H9 (cell line): Measurements from ENCODE around the gene KCNJ12. TPM values are rescaled to one million over a fixed set of nuclear protein-coding genes. Genes with fewer than 3 reads are reported as not detected.
"Not testable (repeated sequence)": the region's sequence is repeated elsewhere in the genome, so short reads cannot be mapped to it uniquely, and the experiment has no call there.

Experiments used
- DNase-seq: peaks from one replicate; pipeline ENCODE4 v3.0.0-alpha.2; 2017
- H2AFZ ChIP-seq: one replicate; pipeline ENCODE4 v1.6.1; 2013; ENCODE audit warnings: mild to moderate bottlenecking, low read length, control low read depth, moderate library complexity
- H2AK5ac ChIP-seq: 2 replicates; pipeline ENCODE4 v1.6.1; 2013; ENCODE audit warnings: low read length, control low read depth, mixed read lengths; ENCODE audit not compliant: insufficient read length
- H2BK120ac ChIP-seq: one replicate; pipeline ENCODE4 v1.6.1; 2013; ENCODE audit warnings: low read depth, mild to moderate bottlenecking, low read length, control low read depth, inconsistent platforms; ENCODE audit not compliant: poor library complexity, severe bottlenecking
- H2BK12ac ChIP-seq: 2 replicates; pipeline ENCODE4 v1.6.1; 2013; ENCODE audit warnings: low read length, control low read depth, mixed read lengths, low read depth; ENCODE audit not compliant: insufficient read length
- H2BK15ac ChIP-seq: 2 replicates; pipeline ENCODE4 v1.6.1; 2013; ENCODE audit warnings: low read depth, low read length, control low read depth
- H2BK20ac ChIP-seq: one replicate; pipeline ENCODE4 v1.6.1; 2013; ENCODE audit warnings: low read depth, mild to moderate bottlenecking, low read length, control low read depth, inconsistent platforms; ENCODE audit not compliant: poor library complexity, severe bottlenecking
- H2BK5ac ChIP-seq: 2 replicates; pipeline ENCODE4 v1.6.1; 2013; ENCODE audit warnings: low read length, control low read depth, mixed read lengths; ENCODE audit not compliant: insufficient read length
- H3K14ac ChIP-seq: 2 replicates; pipeline ENCODE4 v1.6.1; 2013; ENCODE audit warnings: low read length, control low read depth; ENCODE audit not compliant: insufficient read depth
- H3K18ac ChIP-seq: 2 replicates; pipeline ENCODE4 v1.6.1; 2013; ENCODE audit warnings: low read depth, mild to moderate bottlenecking, mixed read lengths, low read length, control low read depth; ENCODE audit not compliant: insufficient read length
- H3K23ac ChIP-seq: 2 replicates; pipeline ENCODE4 v1.6.1; 2013; ENCODE audit warnings: low read length, control low read depth, mixed read lengths, low read depth; ENCODE audit not compliant: insufficient read length
- H3K23me2 ChIP-seq: 2 replicates; pipeline ENCODE4 v1.6.1; 2013; ENCODE audit warnings: low read depth, mild to moderate bottlenecking, mixed read lengths, low read length, control low read depth; ENCODE audit not compliant: insufficient read length, poor library complexity, severe bottlenecking
- H3K27ac ChIP-seq: 2 replicates; pipeline ENCODE4 v1.5.1; 2013; ENCODE audit warnings: low read length, control low read depth, mixed read lengths, low read depth; ENCODE audit not compliant: insufficient read length
- H3K27me3 ChIP-seq: 2 replicates; pipeline ENCODE4 v1.6.1; 2013; ENCODE audit warnings: low read length, control low read depth, inconsistent platforms; ENCODE audit not compliant: insufficient read depth
- H3K4ac ChIP-seq: 2 replicates; pipeline ENCODE4 v1.6.1; 2013; ENCODE audit warnings: low read depth, mild to moderate bottlenecking, control low read depth, inconsistent platforms, low read length, moderate library complexity
- H3K4me1 ChIP-seq: 2 replicates; pipeline ENCODE4 v1.6.1; 2013; ENCODE audit warnings: low read length, control low read depth, inconsistent platforms; ENCODE audit not compliant: insufficient read depth
- H3K4me2 ChIP-seq: 2 replicates; pipeline ENCODE4 v1.6.1; 2013; ENCODE audit warnings: low read length, control low read depth, mixed read lengths; ENCODE audit not compliant: insufficient read length, insufficient read depth
- H3K56ac ChIP-seq: 2 replicates; pipeline ENCODE4 v1.6.1; 2013; ENCODE audit warnings: low read depth, mild to moderate bottlenecking, mixed read lengths, low read length, control low read depth; ENCODE audit not compliant: insufficient read length
- H3K79me1 ChIP-seq: 2 replicates; pipeline ENCODE4 v1.6.1; 2013; ENCODE audit warnings: low read depth, mild to moderate bottlenecking, moderate library complexity, low read length, control low read depth, inconsistent platforms; ENCODE audit not compliant: insufficient read depth, poor library complexity, severe bottlenecking
- H3K79me2 ChIP-seq: 2 replicates; pipeline ENCODE4 v1.6.1; 2013; ENCODE audit warnings: low read length, control low read depth, inconsistent platforms; ENCODE audit not compliant: insufficient read depth
- H3K9ac ChIP-seq: 2 replicates; pipeline ENCODE4 v1.6.1; 2013; ENCODE audit warnings: low read length, control low read depth, mixed read lengths; ENCODE audit not compliant: insufficient read length; ENCODE audit errors: extremely low read depth
- H3K9me3 ChIP-seq: one replicate; pipeline ENCODE4 v1.6.1; 2013; ENCODE audit warnings: low read depth, low read length, inconsistent platforms; ENCODE audit not compliant: control insufficient read depth
- H3T11ph ChIP-seq: one replicate; pipeline ENCODE4 v1.6.1; 2013; ENCODE audit warnings: mild to moderate bottlenecking, low read length, control low read depth, inconsistent platforms
- H4K20me1 ChIP-seq: one replicate; pipeline ENCODE4 v1.6.1; 2013; ENCODE audit not compliant: control insufficient read depth, insufficient read length, insufficient read depth
- H4K5ac ChIP-seq: 2 replicates; pipeline ENCODE4 v1.6.1; 2013; ENCODE audit warnings: low read depth, mild to moderate bottlenecking, mixed read lengths, low read length, control low read depth; ENCODE audit not compliant: insufficient read length
- H4K8ac ChIP-seq: replicated peaks from 2 replicates; pipeline ENCODE4 v1.6.1; 2013; ENCODE audit warnings: low read length, control low read depth, mixed read lengths, low read depth; ENCODE audit not compliant: insufficient read length
- H4K91ac ChIP-seq: 2 replicates; pipeline ENCODE4 v1.6.1; 2013; ENCODE audit warnings: low read depth, mild to moderate bottlenecking, moderate library complexity, mixed read lengths, low read length, control low read depth; ENCODE audit not compliant: insufficient read length
- H3K27ac Mint-ChIP-seq, 3 experiments: 2 replicates in 2 of 3; 3 replicates in 1 of 3; pipeline ENCODE4 v1.8.0; 2020 to 2021; ENCODE audit warnings: mixed read lengths in 3 of 3, mild to moderate bottlenecking in 1 of 3, moderate library complexity in 1 of 3
- H3K27me3 Mint-ChIP-seq: 2 replicates; pipeline ENCODE4 v1.8.0; 2021; ENCODE audit warnings: low read depth, mild to moderate bottlenecking, moderate library complexity, mixed read lengths
- H3K36me3 Mint-ChIP-seq, 3 experiments: 2 replicates in 2 of 3; 3 replicates in 1 of 3; pipeline ENCODE4 v1.8.0; 2020 to 2021; ENCODE audit warnings: low read depth in 3 of 3, mixed read lengths in 3 of 3; ENCODE audit not compliant: insufficient read depth in 1 of 3
- H3K4me1 Mint-ChIP-seq, 2 experiments: 2 replicates each; pipeline ENCODE4 v1.8.0; 2020; ENCODE audit warnings: mixed read lengths in 2 of 2
- H3K4me3 Mint-ChIP-seq, 2 experiments: 2 replicates in 1 of 2; 3 replicates in 1 of 2; pipeline ENCODE4 v1.8.0; 2020 to 2021; ENCODE audit warnings: mild to moderate bottlenecking in 2 of 2, mixed read lengths in 2 of 2, moderate library complexity in 1 of 2
- H3K9me3 Mint-ChIP-seq, 2 experiments: 2 replicates in 1 of 2; 3 replicates in 1 of 2; pipeline ENCODE4 v1.8.0; 2020; ENCODE audit warnings: mild to moderate bottlenecking in 2 of 2, mixed read lengths in 2 of 2, moderate library complexity in 1 of 2
- WGBS: extraction: QIAGEN DNeasy Blood & Tissue Kit; methylation state at CpG from one replicate; pipeline ENCODE4 v1.1.7; 2013; ENCODE audit warnings: missing lambda C conversion rate, low lambda C conversion rate, mixed read lengths; ENCODE audit not compliant: insufficient read length; ENCODE audit errors: extremely low coverage; 5-methylcytosine and 5-hydroxymethylcytosine counted together
- total RNA-seq: library from RNA; stranded (reverse); gene quantifications from 2 replicates; pipeline ENCODE4 v1.2.1, GENCODE V29; 2021

The KCNJ12 gene
- total RNA-seq, 1 experiment from 2014 or later, result 0.39 TPM

- not testable (repeated sequence) for H3K27ac ChIP-seq, H2BK20ac ChIP-seq, H3K14ac ChIP-seq, H3K56ac ChIP-seq, H4K5ac ChIP-seq, H3K4me3 Mint-ChIP-seq, H3K27me3 ChIP-seq, H3K79me1 ChIP-seq, H2AFZ ChIP-seq, H3K79me2 ChIP-seq, H2AK5ac ChIP-seq, H3K27ac Mint-ChIP-seq, H3K4ac ChIP-seq, H3K4me2 ChIP-seq, H3T11ph ChIP-seq, H2BK12ac ChIP-seq, H3K4me1 ChIP-seq, H4K20me1 ChIP-seq, H4K91ac ChIP-seq, H2BK120ac ChIP-seq, H3K9me3 Mint-ChIP-seq, DNase-seq, H3K36me3 Mint-ChIP-seq, H2BK5ac ChIP-seq, H3K9me3 ChIP-seq, H2BK15ac ChIP-seq, H3K9ac ChIP-seq, H3K23ac ChIP-seq, H3K23me2 ChIP-seq, H4K8ac ChIP-seq, H3K18ac ChIP-seq
- peaks cover 41% of the 10 kb centered on the region for H3K27me3 Mint-ChIP-seq
- no CpG with 5 or more reads among the region's 6 CpGs for WGBS
- H3K4me1 Mint-ChIP-seq, result peaks cover 9 to 11% of the 10 kb centered on the region in 2 experiments
These were observed 62.3 kb downstream of the KCNJ12 start for GRCh38 chr17:21438316-21439014.

GRCh38 chr17:21439015-21439336 lies 62.8 kb downstream of the KCNJ12 start:
- not testable (repeated sequence) for H2AFZ ChIP-seq
- whole genome bisulfite sequencing, result no CpG with 5 or more reads among the region's 5 CpGs

More at GRCh38 chr17:21439015-21439336, 62.8 kb downstream of the KCNJ12 start:
- H4K5ac ChIP-seq, H2BK120ac ChIP-seq, H3K79me2 ChIP-seq, H4K8ac ChIP-seq, H2AK5ac ChIP-seq, H3K79me1 ChIP-seq, H3K9ac ChIP-seq, H3K14ac ChIP-seq, H3K27ac ChIP-seq, H3K56ac ChIP-seq, H2BK15ac ChIP-seq, H3K9me3 ChIP-seq, H3K36me3 Mint-ChIP-seq, H2BK5ac ChIP-seq, H2BK20ac ChIP-seq, H3K27ac Mint-ChIP-seq, H3K27me3 ChIP-seq, H3T11ph ChIP-seq, H3K18ac ChIP-seq, DNase-seq, H3K23me2 ChIP-seq, H4K91ac ChIP-seq, H3K4ac ChIP-seq, H2BK12ac ChIP-seq, H3K9me3 Mint-ChIP-seq, H4K20me1 ChIP-seq, H3K4me2 ChIP-seq, H3K4me3 Mint-ChIP-seq, H3K4me1 ChIP-seq, H3K23ac ChIP-seq: not testable (repeated sequence)
- Mint-ChIP-seq H3K27me3 (peaks cover 40% of the 10 kb centered on the region), H3K4me1 (peaks cover 9 to 11% of the 10 kb centered on the region in 2 experiments)
